ENCODE results near the gene COL4A2.
A peak's percentile ranks its signal among the peaks of the same experiment; 100 is the strongest.
"Not testable (repeated sequence)": the region's sequence is repeated elsewhere in the genome, so short reads cannot be mapped to it uniquely, and the experiment has no call there.

COL4A2 gene

DNA sequence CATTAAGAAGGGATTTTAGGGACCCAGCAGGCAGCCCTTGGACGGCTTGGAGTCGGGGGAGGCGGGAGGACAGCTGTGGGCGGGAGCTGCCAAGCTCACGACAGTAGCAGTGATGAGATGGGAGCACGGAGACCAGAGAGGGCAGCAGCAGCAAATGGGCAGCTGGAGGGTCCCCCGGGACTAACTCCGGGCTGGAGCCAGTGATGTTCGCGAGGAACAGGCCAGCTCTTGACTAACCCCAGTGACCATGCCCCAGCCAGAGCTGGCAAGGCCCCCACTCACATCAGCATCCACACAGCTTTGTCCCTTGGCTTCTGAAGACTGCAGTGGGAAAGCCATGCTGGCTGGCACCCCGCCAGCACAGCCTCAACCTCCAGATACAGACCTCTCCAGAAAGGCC is 172.6 kb downstream of the COL4A2 start:
- peak overlapping the region; percentile 73 to 78 for H3K27ac ChIP-seq

GRCh38 chr13:110480161-110480560 is 173.1 kb downstream of the COL4A2 start:
- Histone ChIP-seq H3K27ac (peak overlapping the region; percentile 73 to 78), H3K4me3 (no peak overlapping the region)
- TF ChIP-seq CTCF (IDR thresholded peaks at IDR 0.05) = no peak
- no peak for DNase-seq (ENCODE audit: low spot score)

More for the DNA sequence above, 172.6 kb downstream of the COL4A2 start:
- peak; percentile 91 for DNase-seq (ENCODE audit: low spot score)
- TF ChIP-seq CTCF (IDR thresholded peaks at IDR 0.05) = no peak
- no peak overlapping the region for H3K4me3 ChIP-seq

DNA sequence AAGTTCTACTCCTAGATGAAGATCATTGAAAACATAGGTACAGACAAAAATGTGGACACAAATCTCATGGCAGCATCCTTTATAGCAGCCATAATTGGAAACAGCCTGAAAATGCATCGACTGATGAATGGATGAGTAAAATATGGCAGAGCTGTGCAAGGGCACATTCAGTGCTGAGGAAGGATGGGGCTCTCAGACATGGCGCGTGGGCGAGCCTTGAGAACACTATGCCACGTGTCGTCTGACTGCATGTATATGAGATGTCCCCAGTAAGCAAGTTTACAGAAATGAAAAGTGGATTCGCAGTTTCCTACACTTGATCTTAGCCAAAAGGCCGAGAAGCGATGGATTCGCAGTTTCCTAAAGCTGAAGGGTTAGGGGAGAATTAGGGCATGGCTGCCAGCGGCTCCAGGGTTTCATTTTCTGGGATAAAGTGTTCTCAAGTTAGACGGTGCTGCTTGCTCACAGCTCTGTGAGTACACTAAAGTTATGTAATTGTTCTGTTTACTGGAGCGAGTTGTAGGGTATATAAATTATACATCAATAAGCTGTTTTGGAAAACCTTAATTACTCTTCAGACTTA is 176.4 kb downstream of the COL4A2 start:
- peak overlapping the region in 1 of 2 donors; percentile 33 for H3K27ac ChIP-seq
- H3K4me3 ChIP-seq = no peak overlapping the region
- no peak for TF ChIP-seq CTCF (IDR thresholded peaks at IDR 0.05)
- DNase-seq (ENCODE audit: low spot score) = no peak

DNA sequence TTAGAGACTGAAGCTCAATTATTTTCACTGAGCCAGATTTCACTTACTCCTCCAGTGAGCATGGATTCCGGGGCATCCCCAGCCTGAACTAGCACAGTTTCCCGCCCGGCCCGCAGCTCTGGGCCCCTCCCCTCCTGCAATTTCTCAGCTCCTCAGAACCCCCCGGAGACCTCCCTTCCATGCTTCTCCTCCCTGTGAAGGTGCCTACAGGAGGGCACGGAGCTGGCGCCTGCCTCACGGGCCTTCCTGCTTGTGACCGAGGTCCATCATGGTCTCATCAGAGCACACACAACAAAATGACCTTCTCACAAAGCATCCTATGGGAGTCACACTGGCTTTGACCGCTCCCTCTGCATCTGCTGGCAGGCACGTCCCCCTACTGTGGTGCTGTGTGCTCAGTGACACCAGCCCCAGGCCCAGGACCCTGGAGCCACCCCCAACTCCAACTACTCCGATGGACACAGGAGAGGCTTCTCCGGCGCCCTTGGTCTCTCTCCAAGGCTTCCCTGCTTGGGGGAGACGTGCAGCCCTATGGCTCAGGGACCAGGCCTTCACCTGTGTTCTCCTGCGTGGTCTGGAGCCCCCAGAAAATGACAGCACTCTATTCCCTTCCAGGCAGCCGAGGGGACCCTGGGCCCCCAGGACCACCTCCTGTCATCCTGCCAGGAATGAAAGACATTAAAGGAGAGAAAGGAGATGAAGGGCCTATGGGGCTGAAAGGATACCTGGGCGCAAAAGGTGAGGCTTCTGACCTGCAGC is 177.4 kb downstream of the COL4A2 start:
- Histone ChIP-seq H3K27ac (peak overlapping the region; percentile 5 to 11), H3K4me3 (no peak overlapping the region)
- no peak for TF ChIP-seq CTCF (IDR thresholded peaks at IDR 0.05)
- no peak for DNase-seq (ENCODE audit: low spot score)

DNA sequence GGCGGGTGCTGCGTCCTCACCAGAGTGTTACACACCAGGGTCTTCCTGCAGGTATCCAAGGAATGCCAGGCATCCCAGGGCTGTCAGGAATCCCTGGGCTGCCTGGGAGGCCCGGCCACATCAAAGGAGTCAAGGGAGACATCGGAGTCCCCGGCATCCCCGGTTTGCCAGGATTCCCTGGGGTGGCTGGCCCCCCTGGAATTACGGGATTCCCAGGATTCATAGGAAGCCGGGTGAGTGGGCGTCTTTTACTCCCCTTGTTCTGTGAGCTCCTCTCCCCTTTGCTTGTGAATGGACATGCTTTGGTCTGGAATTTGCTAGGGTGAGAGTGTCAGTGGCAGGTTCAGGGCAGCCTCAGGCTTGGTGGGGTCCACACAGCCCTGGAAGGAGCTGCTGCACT is 178.5 kb downstream of the COL4A2 start:
- no peak for TF ChIP-seq CTCF (IDR thresholded peaks at IDR 0.05)
- Histone ChIP-seq H3K27ac (peak overlapping the region in 1 of 2 donors; percentile 8), H3K4me3 (no peak overlapping the region)
- no peak for DNase-seq (ENCODE audit: low spot score)

DNA sequence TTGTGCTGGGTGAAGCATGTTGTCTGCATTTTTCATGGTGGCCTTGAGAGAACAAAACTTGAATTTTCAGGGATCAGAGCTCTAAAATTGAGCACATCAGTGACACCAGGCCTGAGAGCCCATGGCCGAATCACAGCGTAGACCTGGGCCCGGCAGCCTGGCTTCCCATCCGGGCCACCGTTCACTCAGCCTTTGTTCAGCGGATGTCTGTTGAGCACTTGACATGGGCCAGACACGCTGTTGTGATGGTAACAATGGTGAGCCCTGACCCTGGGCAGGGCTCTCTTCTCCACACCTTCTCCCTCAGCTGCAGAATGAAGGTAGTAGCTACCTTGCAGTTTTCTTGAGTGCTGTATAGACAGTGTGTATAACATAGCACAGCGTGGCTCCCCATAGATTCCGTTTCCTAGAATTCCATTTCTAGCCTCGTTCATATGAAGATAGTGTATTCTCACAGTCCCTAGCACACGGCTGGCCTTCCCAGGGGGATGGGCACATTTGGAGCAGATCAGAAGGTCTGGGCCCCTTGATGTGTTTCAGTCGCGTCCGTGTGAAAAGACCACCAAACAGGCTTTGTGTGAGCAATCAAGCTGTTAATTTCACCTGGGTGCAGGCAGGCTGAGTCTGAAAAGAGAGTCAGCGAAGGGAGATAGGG is 179.1 kb downstream of the COL4A2 start:
- Histone ChIP-seq H3K4me3 (no peak overlapping the region), H3K27ac (peak overlapping the region in 1 of 2 donors; percentile 8)
- TF ChIP-seq CTCF (IDR thresholded peaks at IDR 0.05) = no peak
- no peak for DNase-seq (ENCODE audit: low spot score)

- DNase-seq (ENCODE audit: low spot score); H3K4me3 ChIP-seq: not testable (repeated sequence)
- H3K27ac ChIP-seq = peak overlapping the region in 1 of 2 donors; percentile 9
Observed at GRCh38 chr13:110486880-110487279, 179.8 kb downstream of the COL4A2 start.

All from coronary artery (tissue), 2 donors.